ENCODE results near the gene PDE11A. TPM values are rescaled to one million over a fixed set of nuclear protein-coding genes. Genes with fewer than 3 reads are reported as not detected.

PDE11A gene
- total and polyA plus RNA-seq, 2 of the 13 experiments (the other 11 are each of a cell fraction or from before 2014, with no cell fraction given), result 1.2 to 1.7 TPM

DNA sequence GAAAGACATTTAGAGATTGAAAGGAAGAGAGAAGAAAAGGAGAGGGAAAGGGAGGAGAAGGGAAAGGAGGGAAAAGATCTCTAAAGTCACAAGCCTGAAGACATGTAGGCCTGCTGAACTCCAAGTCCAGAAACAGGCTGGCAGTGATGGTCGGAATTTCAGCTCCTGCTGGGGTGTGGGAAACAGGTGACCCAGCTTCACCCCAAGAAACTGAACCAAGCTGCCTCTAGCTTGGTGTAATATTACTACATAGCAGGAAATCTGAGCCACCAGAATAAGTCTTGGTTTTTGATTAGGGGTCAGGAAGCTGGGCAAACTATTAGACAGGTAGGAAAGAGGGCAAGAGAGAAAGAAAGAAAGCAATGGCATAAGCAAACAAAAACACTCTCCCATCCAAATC lies 185.8 kb downstream of the PDE11A start:
- Histone ChIP-seq H4K20me1 (ENCODE audit: insufficient read depth, low read length) (no peaks in the 10 kb centered on the region), H2AFZ (ENCODE audit: low read length) (no peak overlapping the region), H3K27ac (ENCODE audit: extremely low read length, insufficient read depth, low read length) (no peak overlapping the region), H3K4me2 (ENCODE audit: low read depth, low read length) (no peak overlapping the region), H3K4me1 (ENCODE audit: insufficient read depth, low read length) (no peaks in the 10 kb centered on the region), H3K36me3 (replicated peaks in 1 of 2; ENCODE audit: control insufficient read depth in 1 of 2, insufficient read depth in 2 of 2, low read length in 2 of 2) (no peaks in the 10 kb centered on the region), H3K9ac (ENCODE audit: insufficient read depth, low read depth, low read length) (no peak overlapping the region), H3K9me3 (ENCODE audit: low read length) (no peaks in the 10 kb centered on the region), H3K4me3 (replicated peaks in 1 of 3; ENCODE audit: insufficient read depth in 1 of 3, low read depth in 2 of 3, low read length in 3 of 3) (no peak overlapping the region), H3K27me3 (ENCODE audit: control insufficient read depth in 1 of 2, insufficient read depth in 2 of 2, low read length in 2 of 2) (no peaks in the 10 kb centered on the region), H3K79me2 (ENCODE audit: insufficient read depth, low read length) (no peaks in the 10 kb centered on the region)
- no TSS peak for BruUV-seq (replicated peaks)
- CTCF ChIA-PET (ENCODE audit: low intra/inter-chr PET ratio, low total read pairs), result no interaction called here
- no peak for ATAC-seq
- intact Hi-C loops (cut with micrococcal nuclease; ENCODE audit: unreplicated experiment), result loop anchor here (2.0 kb wide), 1 partner anchor 20 kb away; no protein-coding TSS in a partner anchor
- no peak for FAIRE-seq
- DNase-seq (ENCODE audit: low spot score), result no peak
- POLR2A ChIA-PET, result no interaction called here
- in situ Hi-C loops (cut with HindIII; ENCODE audit: extremely low pct_ligation_motif_present, low pct_unique_long_range_greater_than_20kb), result no loop called here
- WGBS (ENCODE audit: low lambda C conversion rate), result 19% methylated on average over 1 of the region's 1 CpG
- TF ChIP-seq NFKBIZ (CRISPR knock-in tag; IDR thresholded peaks at IDR 0.05) (no peak), SP1 (IDR thresholded peaks at IDR 0.05) (no peak), SP1 (CRISPR knock-in tag; IDR thresholded peaks at IDR 0.05) (no peak), NFYC (CRISPR knock-in tag; IDR thresholded peaks at IDR 0.05) (no peak), PHF21A (CRISPR knock-in tag; IDR thresholded peaks at IDR 0.05) (no peak), ZNF879 (CRISPR knock-in tag; IDR thresholded peaks at IDR 0.05) (no peak), ZNF674 (CRISPR knock-in tag; IDR thresholded peaks at IDR 0.05; ENCODE audit: low read depth) (no peak), HOMEZ (CRISPR knock-in tag; IDR thresholded peaks at IDR 0.05; ENCODE audit: low read depth) (no peak), ZNF383 (CRISPR knock-in tag; IDR thresholded peaks at IDR 0.05; ENCODE audit: borderline replicate concordance) (no peak), REXO4 (CRISPR knock-in tag; IDR thresholded peaks at IDR 0.05; ENCODE audit: borderline replicate concordance) (no peak), NCOA5 (CRISPR knock-in tag; IDR thresholded peaks at IDR 0.05) (no peak), ASH2L (IDR thresholded peaks at IDR 0.05; ENCODE audit: insufficient read length, low read depth, low read length) (no peak), IRF2 (CRISPR knock-in tag; IDR thresholded peaks at IDR 0.05) (no peak), ZNF75D (CRISPR knock-in tag; IDR thresholded peaks at IDR 0.05; ENCODE audit: borderline replicate concordance) (no peak)
- TF ChIP-seq, protein P1, sequence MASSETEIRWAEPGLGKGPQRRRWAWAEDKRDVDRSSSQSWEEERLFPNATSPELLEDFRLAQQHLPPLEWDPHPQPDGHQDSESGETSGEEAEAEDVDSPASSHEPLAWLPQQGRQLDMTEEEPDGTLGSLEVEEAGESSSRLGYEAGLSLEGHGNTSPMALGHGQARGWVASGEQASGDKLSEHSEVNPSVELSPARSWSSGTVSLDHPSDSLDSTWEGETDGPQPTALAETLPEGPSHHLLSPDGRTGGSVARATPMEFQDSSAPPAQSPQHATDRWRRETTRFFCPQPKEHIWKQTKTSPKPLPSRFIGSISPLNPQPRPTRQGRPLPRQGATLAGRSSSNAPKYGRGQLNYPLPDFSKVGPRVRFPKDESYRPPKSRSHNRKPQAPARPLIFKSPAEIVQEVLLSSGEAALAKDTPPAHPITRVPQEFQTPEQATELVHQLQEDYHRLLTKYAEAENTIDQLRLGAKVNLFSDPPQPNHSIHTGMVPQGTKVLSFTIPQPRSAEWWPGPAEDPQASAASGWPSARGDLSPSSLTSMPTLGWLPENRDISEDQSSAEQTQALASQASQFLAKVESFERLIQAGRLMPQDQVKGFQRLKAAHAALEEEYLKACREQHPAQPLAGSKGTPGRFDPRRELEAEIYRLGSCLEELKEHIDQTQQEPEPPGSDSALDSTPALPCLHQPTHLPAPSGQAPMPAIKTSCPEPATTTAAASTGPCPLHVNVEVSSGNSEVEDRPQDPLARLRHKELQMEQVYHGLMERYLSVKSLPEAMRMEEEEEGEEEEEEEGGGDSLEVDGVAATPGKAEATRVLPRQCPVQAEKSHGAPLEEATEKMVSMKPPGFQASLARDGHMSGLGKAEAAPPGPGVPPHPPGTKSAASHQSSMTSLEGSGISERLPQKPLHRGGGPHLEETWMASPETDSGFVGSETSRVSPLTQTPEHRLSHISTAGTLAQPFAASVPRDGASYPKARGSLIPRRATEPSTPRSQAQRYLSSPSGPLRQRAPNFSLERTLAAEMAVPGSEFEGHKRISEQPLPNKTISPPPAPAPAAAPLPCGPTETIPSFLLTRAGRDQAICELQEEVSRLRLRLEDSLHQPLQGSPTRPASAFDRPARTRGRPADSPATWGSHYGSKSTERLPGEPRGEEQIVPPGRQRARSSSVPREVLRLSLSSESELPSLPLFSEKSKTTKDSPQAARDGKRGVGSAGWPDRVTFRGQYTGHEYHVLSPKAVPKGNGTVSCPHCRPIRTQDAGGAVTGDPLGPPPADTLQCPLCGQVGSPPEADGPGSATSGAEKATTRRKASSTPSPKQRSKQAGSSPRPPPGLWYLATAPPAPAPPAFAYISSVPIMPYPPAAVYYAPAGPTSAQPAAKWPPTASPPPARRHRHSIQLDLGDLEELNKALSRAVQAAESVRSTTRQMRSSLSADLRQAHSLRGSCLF (CRISPR knock-in tag; IDR thresholded peaks at IDR 0.05; ENCODE audit: borderline replicate concordance), result no peak
- TF ChIP-seq, protein P2, sequence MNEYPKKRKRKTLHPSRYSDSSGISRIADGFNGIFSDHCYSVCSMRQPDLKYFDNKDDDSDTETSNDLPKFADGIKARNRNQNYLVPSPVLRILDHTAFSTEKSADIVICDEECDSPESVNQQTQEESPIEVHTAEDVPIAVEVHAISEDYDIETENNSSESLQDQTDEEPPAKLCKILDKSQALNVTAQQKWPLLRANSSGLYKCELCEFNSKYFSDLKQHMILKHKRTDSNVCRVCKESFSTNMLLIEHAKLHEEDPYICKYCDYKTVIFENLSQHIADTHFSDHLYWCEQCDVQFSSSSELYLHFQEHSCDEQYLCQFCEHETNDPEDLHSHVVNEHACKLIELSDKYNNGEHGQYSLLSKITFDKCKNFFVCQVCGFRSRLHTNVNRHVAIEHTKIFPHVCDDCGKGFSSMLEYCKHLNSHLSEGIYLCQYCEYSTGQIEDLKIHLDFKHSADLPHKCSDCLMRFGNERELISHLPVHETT (CRISPR knock-in tag; conservative IDR thresholded peaks at IDR 0.05), result no peak
- TF ChIP-seq, protein P3, sequence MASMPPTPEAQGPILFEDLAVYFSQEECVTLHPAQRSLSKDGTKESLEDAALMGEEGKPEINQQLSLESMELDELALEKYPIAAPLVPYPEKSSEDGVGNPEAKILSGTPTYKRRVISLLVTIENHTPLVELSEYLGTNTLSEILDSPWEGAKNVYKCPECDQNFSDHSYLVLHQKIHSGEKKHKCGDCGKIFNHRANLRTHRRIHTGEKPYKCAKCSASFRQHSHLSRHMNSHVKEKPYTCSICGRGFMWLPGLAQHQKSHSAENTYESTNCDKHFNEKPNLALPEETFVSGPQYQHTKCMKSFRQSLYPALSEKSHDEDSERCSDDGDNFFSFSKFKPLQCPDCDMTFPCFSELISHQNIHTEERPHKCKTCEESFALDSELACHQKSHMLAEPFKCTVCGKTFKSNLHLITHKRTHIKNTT (CRISPR knock-in tag; IDR thresholded peaks at IDR 0.05), result no peak
